CD4-positive, alpha-beta memory T cell (primary cell): ENCODE measurements around the gene ATG9B. TPM values are rescaled to one million over a fixed set of nuclear protein-coding genes. Genes with fewer than 3 reads are reported as not detected.
A peak's percentile ranks its signal among the peaks of the same experiment; 100 is the strongest.

Experiments used
- CTCF ChIA-PET: fragments of 350-600 bp; sonication (Branson Sonifier 250); formaldehyde crosslinking; loops from one replicate; lab custom pipeline; 2021; ENCODE audit warnings: inconsistent platforms; ENCODE audit not compliant: partially characterized antibody; lab: Charles Lee
- POLR2A ChIA-PET: fragments of 350-600 bp; sonication (Branson Sonifier 250); formaldehyde crosslinking; loops from one replicate; lab custom pipeline; 2021; ENCODE audit not compliant: partially characterized antibody; lab: Charles Lee
- DNase-seq, 5 donors: peaks; one replicate each; pipeline versions ENCODE4 v3.0.0 to v3.0.0-alpha.2; 2020 to 2022; ENCODE audit warnings: mixed read lengths in 1 of 5
- H3K27ac ChIP-seq: one replicate; pipeline ENCODE4 v1.7.0; 2013; ENCODE audit warnings: low read depth, low read length
- H3K27me3 ChIP-seq: 2 replicates; pipeline ENCODE4 v1.7.0; 2013; ENCODE audit warnings: mild to moderate bottlenecking, low read length, moderate library complexity; ENCODE audit not compliant: insufficient read depth
- H3K36me3 ChIP-seq: 2 replicates; pipeline ENCODE4 v1.7.0; 2013; ENCODE audit warnings: mild to moderate bottlenecking, low read length, moderate library complexity; ENCODE audit not compliant: insufficient read depth
- H3K4me1 ChIP-seq: 2 replicates; pipeline ENCODE4 v1.7.0; 2013; ENCODE audit warnings: mild to moderate bottlenecking, low read length, moderate library complexity; ENCODE audit not compliant: insufficient read depth
- H3K4me3 ChIP-seq, 2 donors: one replicate each; pipeline ENCODE4 v1.7.0; 2013; ENCODE audit warnings: low read length in 2 of 2, mild to moderate bottlenecking in 1 of 2
- H3K9me3 ChIP-seq, 2 donors: one replicate each; pipeline ENCODE4 v1.7.0; 2013; ENCODE audit warnings: low read length in 2 of 2, control low read depth in 1 of 2; ENCODE audit not compliant: control insufficient read depth in 1 of 2
- H3K27ac Mint-ChIP-seq, 7 donors: one replicate each; pipeline ENCODE4 v1.8.0; 2020 to 2021; ENCODE audit warnings: mixed read lengths in 7 of 7, mild to moderate bottlenecking in 6 of 7, inconsistent platforms in 3 of 7, moderate library complexity in 3 of 7
- H3K27me3 Mint-ChIP-seq, 2 donors: one replicate each; pipeline ENCODE4 v1.8.0; 2020 to 2021; ENCODE audit warnings: mixed read lengths in 2 of 2
- H3K36me3 Mint-ChIP-seq, 2 donors: one replicate each; pipeline ENCODE4 v1.8.0; 2020 to 2021; ENCODE audit warnings: mixed read lengths in 2 of 2, inconsistent platforms in 1 of 2, mild to moderate bottlenecking in 1 of 2
- H3K4me1 Mint-ChIP-seq, 4 donors: one replicate each; pipeline ENCODE4 v1.8.0; 2020 to 2021; ENCODE audit warnings: mixed read lengths in 4 of 4, mild to moderate bottlenecking in 1 of 4
- H3K4me3 Mint-ChIP-seq, 8 donors: one replicate each; pipeline ENCODE4 v1.8.0; 2020 to 2021; ENCODE audit warnings: mixed read lengths in 8 of 8, mild to moderate bottlenecking in 7 of 8, moderate library complexity in 6 of 8, inconsistent platforms in 3 of 8
- H3K9me3 Mint-ChIP-seq, 8 donors: one replicate each; pipeline ENCODE4 v1.8.0; 2020 to 2021; ENCODE audit warnings: mixed read lengths in 8 of 8, mild to moderate bottlenecking in 5 of 8, inconsistent platforms in 3 of 8, moderate library complexity in 1 of 8
- intact Hi-C: fragments of 100-400 bp; cut with micrococcal nuclease; formaldehyde crosslinking; loops from one replicate; pipeline ENCODE4 v1.15.1; 2023
- polyA plus RNA-seq, 2 donors: library from polyadenylated mRNA; unstranded; fragments of 300-500 nt; fragmentation: Illumina TruSeq; gene quantifications; one replicate each; pipeline ENCODE4 v1.2.3, GENCODE V29; 2021
- total RNA-seq, 2 experiments: library from RNA; stranded (reverse); gene quantifications; one replicate each; pipeline ENCODE4 v1.2.3, GENCODE V29; 2021

ATG9B gene
- total and polyA plus RNA-seq, 4 experiments from 2014 or later = 16.9 to 36.6 (median 29.6) TPM

GRCh38 chr7:150978126-150978789, 46.0 kb downstream of the ATG9B start, which contains the start of gene KCNH2:
KCNH2 (minus strand) TSS chr7:150978321; CDS start chr7:150977913, 408 bp downstream.
- Mint-ChIP-seq H3K36me3 (peaks cover 0 to 4% of the 10 kb centered on the region in 2 donors), H3K9me3 (peaks cover 0 to 4% (median 0%) of the 10 kb centered on the region in 8 donors), H3K4me3 (peak within 1 kb of the TSS; percentile 78 to 95 (median 87)), H3K4me1 (peaks cover 19 to 47% (median 35%) of the 10 kb centered on the region in 4 donors), H3K27me3 (peaks cover 17 to 24% of the 10 kb centered on the region in 2 donors), H3K27ac (peak within 1 kb of the TSS; percentile 20 to 96 (median 81))
- Histone ChIP-seq H3K27ac (no peak within 1 kb of the TSS), H3K36me3 (no peaks in the 10 kb centered on the region), H3K9me3 (no peaks in the 10 kb centered on the region), H3K27me3 (peaks cover 22% of the 10 kb centered on the region), H3K4me3 (peak within 1 kb of the TSS in 1 of 2 donors; percentile 61), H3K4me1 (peaks cover 44% of the 10 kb centered on the region)
- POLR2A ChIA-PET = interaction anchor here (0.6 to 2.0 kb wide), 5 partner anchors 16 to 41 kb away, joined by 3 to 5 read pairs (median 4); no protein-coding TSS in a partner anchor
- DNase-seq = peak in 4 of 5 donors; percentile 27 to 39 (median 34)
- intact Hi-C loops = loop anchor here (10.0 kb wide), 1 partner anchor 107 kb away; the partner anchor contains the start of genes AGAP3, FASTK and TMUB1
- CTCF ChIA-PET = interaction anchor here (0.9 to 4.2 kb wide), 3 partner anchors 15 to 33 kb away, joined by 4 to 21 read pairs (median 4); no protein-coding TSS in a partner anchor

GRCh38 chr7:150977382-150978125, 46.7 kb downstream of the ATG9B start:
- peaks cover 17 to 24% of the 10 kb centered on the region in 2 donors for H3K27me3 Mint-ChIP-seq
- Histone ChIP-seq H3K27me3 (peaks cover 22% of the 10 kb centered on the region), H3K27ac (no peak overlapping the region), H3K9me3 (no peaks in the 10 kb centered on the region), H3K4me3 (no peak overlapping the region), H3K4me1 (peaks cover 46% of the 10 kb centered on the region), H3K36me3 (no peaks in the 10 kb centered on the region)
- CTCF ChIA-PET = interaction anchor here (1.0 to 1.4 kb wide), 2 partner anchors 8 to 37 kb away, joined by 4 read pairs; no protein-coding TSS in a partner anchor
- peak overlapping the region; percentile 78 to 89 (median 84) for H3K4me3 Mint-ChIP-seq
- peaks cover 19 to 55% (median 42%) of the 10 kb centered on the region in 4 donors for H3K4me1 Mint-ChIP-seq
- H3K9me3 Mint-ChIP-seq = peaks cover 0 to 4% (median 0%) of the 10 kb centered on the region in 8 donors
- peak overlapping the region in 3 of 7 donors; percentile 64 to 70 (median 64) for H3K27ac Mint-ChIP-seq
- intact Hi-C loops = loop anchor here (10.0 kb wide), 1 partner anchor 107 kb away; the partner anchor contains the start of genes AGAP3, FASTK and TMUB1
- peaks cover 0 to 4% of the 10 kb centered on the region in 2 donors for H3K36me3 Mint-ChIP-seq
- peak in 1 of 5 donors; percentile 23 for DNase-seq
- POLR2A ChIA-PET = interaction anchor here (0.9 to 1.5 kb wide), 3 partner anchors 18 to 33 kb away, joined by 3 to 4 read pairs (median 4); no protein-coding TSS in a partner anchor

GRCh38 chr7:150976529-150977381, 47.5 kb downstream of the ATG9B start:
- Mint-ChIP-seq H3K27me3 (peaks cover 14 to 24% of the 10 kb centered on the region in 2 donors), H3K4me1 (peaks cover 19 to 56% (median 42%) of the 10 kb centered on the region in 4 donors), H3K27ac (peak overlapping the region in 6 of 7 donors; percentile 64 to 86 (median 67)), H3K9me3 (peaks cover 0 to 4% (median 0%) of the 10 kb centered on the region in 8 donors), H3K36me3 (peaks cover 0 to 4% of the 10 kb centered on the region in 2 donors), H3K4me3 (peak overlapping the region; percentile 78 to 89 (median 84))
- ChIA-PET CTCF (interaction anchor here (0.8 to 3.7 kb wide), 8 partner anchors 9 to 134 kb away, joined by 3 to 22 read pairs (median 3); partner anchors contain the start of gene ABCB8), POLR2A (interaction anchor here (0.9 to 4.5 kb wide), 7 partner anchors 8 to 38 kb away, joined by 3 to 38 read pairs (median 4); no protein-coding TSS in a partner anchor)
- Histone ChIP-seq H3K27ac (no peak overlapping the region), H3K27me3 (peaks cover 22% of the 10 kb centered on the region), H3K36me3 (no peaks in the 10 kb centered on the region), H3K4me3 (no peak overlapping the region), H3K4me1 (peaks cover 46% of the 10 kb centered on the region), H3K9me3 (no peaks in the 10 kb centered on the region)
- intact Hi-C loops = loop anchor here (10.0 kb wide), 1 partner anchor 108 kb away; the partner anchor contains the start of genes AGAP3, FASTK and TMUB1
- peak in 1 of 5 donors; percentile 32 for DNase-seq

GRCh38 chr7:150975536-150976319, 48.6 kb downstream of the ATG9B start:
- ChIA-PET POLR2A (interaction anchor here (1.0 to 4.5 kb wide), 9 partner anchors 9 to 53 kb away, joined by 3 to 38 read pairs (median 11); partner anchors contain the start of gene ABCB8), CTCF (interaction anchor here (0.7 to 3.7 kb wide), 13 partner anchors 9 to 135 kb away, joined by 3 to 27 read pairs (median 3); partner anchors contain the start of gene ABCB8)
- peak in 1 of 5 donors; percentile 33 for DNase-seq
- peaks cover 0 to 4% of the 10 kb centered on the region in 2 donors for H3K36me3 Mint-ChIP-seq
- H3K4me3 Mint-ChIP-seq = peak overlapping the region; percentile 77 to 85 (median 80)
- peaks cover 19 to 56% (median 43%) of the 10 kb centered on the region in 4 donors for H3K4me1 Mint-ChIP-seq
- intact Hi-C loops = loop anchor here (1.0 to 10.0 kb wide), 2 partner anchors 33 to 109 kb away; partner anchors contain the start of genes AGAP3, FASTK and TMUB1
- H3K27ac Mint-ChIP-seq = peak overlapping the region; percentile 62 to 89 (median 76)
- H3K9me3 ChIP-seq = no peaks in the 10 kb centered on the region
- H3K4me1 ChIP-seq = peaks cover 46% of the 10 kb centered on the region
- H3K36me3 ChIP-seq = no peaks in the 10 kb centered on the region
- H3K4me3 ChIP-seq = peak overlapping the region in 1 of 2 donors; percentile 51
- no peak overlapping the region for H3K27ac ChIP-seq
- H3K27me3 ChIP-seq = peaks cover 22% of the 10 kb centered on the region
- peaks cover 0 to 4% (median 0%) of the 10 kb centered on the region in 8 donors for H3K9me3 Mint-ChIP-seq
- H3K27me3 Mint-ChIP-seq = peaks cover 8 to 17% of the 10 kb centered on the region in 2 donors

GRCh38 chr7:150974468-150975391, 49.6 kb downstream of the ATG9B start:
- Histone ChIP-seq H3K9me3 (no peaks in the 10 kb centered on the region), H3K27ac (peak overlapping the region; percentile 63), H3K36me3 (no peaks in the 10 kb centered on the region), H3K4me1 (peaks cover 46% of the 10 kb centered on the region), H3K27me3 (peaks cover 15% of the 10 kb centered on the region), H3K4me3 (peak overlapping the region; percentile 36 to 51)
- Mint-ChIP-seq H3K4me3 (peak overlapping the region; percentile 83 to 94 (median 88)), H3K4me1 (peaks cover 18 to 54% (median 44%) of the 10 kb centered on the region in 4 donors), H3K27me3 (peaks cover 6 to 17% of the 10 kb centered on the region in 2 donors), H3K9me3 (peaks cover 0 to 4% (median 0%) of the 10 kb centered on the region in 8 donors), H3K27ac (peak overlapping the region; percentile 87 to 97 (median 95)), H3K36me3 (peaks cover 0 to 4% of the 10 kb centered on the region in 2 donors)
- ChIA-PET POLR2A (interaction anchor here (1.0 to 4.5 kb wide), 14 partner anchors 10 to 136 kb away, joined by 3 to 38 read pairs (median 5); partner anchors contain the start of genes ABCB8 and FASTK), CTCF (interaction anchor here (0.9 to 3.7 kb wide), 10 partner anchors 10 to 77 kb away, joined by 3 to 27 read pairs (median 5); partner anchors contain the start of gene ABCB8)
- intact Hi-C loops = loop anchor here (1.0 to 10.0 kb wide), 3 partner anchors 12 to 110 kb away; partner anchors contain the start of genes AGAP3, FASTK and TMUB1
- peak; percentile 79 to 87 (median 83) for DNase-seq
